Astrocyte of the cerebellum (primary cell): ENCODE results near the gene GAL3ST3.

ENCODE experiments used
- DNase-seq: peaks from one replicate; pipeline ENCODE4 v3.0.0-alpha.2; 2011; ENCODE audit warnings: low read depth
- H3K4me3 ChIP-seq: 2 replicates; pipeline ENCODE4 v1.5.1; 2011; ENCODE audit warnings: mild to moderate bottlenecking, low read depth, low read length, moderate library complexity
- CTCF ChIP-seq: IDR thresholded peaks from 2 replicates; pipeline ENCODE4 v1.5.1; 2012; ENCODE audit warnings: low read length, low read depth, moderate library complexity, mild to moderate bottlenecking; ENCODE audit errors: missing control alignments
- in situ Hi-C: cut with HindIII; loops from 2 replicates; pipeline ENCODE4 v1.10.0; 2017; ENCODE audit warnings: low sequenced_read_pairs

GAL3ST3 gene

GRCh38 chr11:66063900-66064299 is 14.9 kb upstream of the GAL3ST3 start:
- TF ChIP-seq CTCF, result no peak
- no peak for DNase-seq
- H3K4me3 ChIP-seq, result no peak overlapping the region
- in situ Hi-C loops, result no loop called here

GRCh38 chr11:66062408-66062807 is 13.4 kb upstream of the GAL3ST3 start:
- DNase-seq, result no peak
- no peak overlapping the region for H3K4me3 ChIP-seq
- no peak for TF ChIP-seq CTCF
- in situ Hi-C loops, result no loop called here

- DNase-seq, result no peak
- TF ChIP-seq CTCF, result no peak
Measured at GRCh38 chr11:66061268-66061667, 12.3 kb upstream of the GAL3ST3 start.

GRCh38 chr11:66059966-66060680 is 11.2 kb upstream of the GAL3ST3 start:
- in situ Hi-C loops, result no loop called here
- no peak for DNase-seq

More at GRCh38 chr11:66061268-66061667, 12.3 kb upstream of the GAL3ST3 start:
- in situ Hi-C loops, result no loop called here
- H3K4me3 ChIP-seq, result no peak overlapping the region

GRCh38 chr11:66056501-66056900 is 7.5 kb upstream of the GAL3ST3 start:
- TF ChIP-seq CTCF, result no peak
- H3K4me3 ChIP-seq, result no peak overlapping the region
- no peak for DNase-seq
- in situ Hi-C loops, result no loop called here

More at GRCh38 chr11:66059966-66060680, 11.2 kb upstream of the GAL3ST3 start:
- H3K4me3 ChIP-seq, result no peak overlapping the region
- TF ChIP-seq CTCF, result no peak

- in situ Hi-C loops, result no loop called here
Measured at GRCh38 chr11:66055021-66055420, 6.1 kb upstream of the GAL3ST3 start.

More at GRCh38 chr11:66055021-66055420, 6.1 kb upstream of the GAL3ST3 start:
- no peak for TF ChIP-seq CTCF
- H3K4me3 ChIP-seq, result no peak overlapping the region
- no peak for DNase-seq
